H9 (cell line): Measurements from ENCODE around the gene ABCF1. TPM values are rescaled to one million over a fixed set of nuclear protein-coding genes. Genes with fewer than 3 reads are reported as not detected.

ENCODE experiments used
- DNase-seq: peaks from one replicate; pipeline ENCODE4 v3.0.0-alpha.2; 2017
- H2AFZ ChIP-seq: one replicate; pipeline ENCODE4 v1.6.1; 2013; ENCODE audit warnings: mild to moderate bottlenecking, low read length, control low read depth, moderate library complexity
- H2AK5ac ChIP-seq: 2 replicates; pipeline ENCODE4 v1.6.1; 2013; ENCODE audit warnings: low read length, control low read depth, mixed read lengths; ENCODE audit not compliant: insufficient read length
- H2BK120ac ChIP-seq: one replicate; pipeline ENCODE4 v1.6.1; 2013; ENCODE audit warnings: low read depth, mild to moderate bottlenecking, low read length, control low read depth, inconsistent platforms; ENCODE audit not compliant: poor library complexity, severe bottlenecking
- H2BK12ac ChIP-seq: 2 replicates; pipeline ENCODE4 v1.6.1; 2013; ENCODE audit warnings: low read length, control low read depth, mixed read lengths, low read depth; ENCODE audit not compliant: insufficient read length
- H2BK15ac ChIP-seq: 2 replicates; pipeline ENCODE4 v1.6.1; 2013; ENCODE audit warnings: low read depth, low read length, control low read depth
- H2BK20ac ChIP-seq: one replicate; pipeline ENCODE4 v1.6.1; 2013; ENCODE audit warnings: low read depth, mild to moderate bottlenecking, low read length, control low read depth, inconsistent platforms; ENCODE audit not compliant: poor library complexity, severe bottlenecking
- H2BK5ac ChIP-seq: 2 replicates; pipeline ENCODE4 v1.6.1; 2013; ENCODE audit warnings: low read length, control low read depth, mixed read lengths; ENCODE audit not compliant: insufficient read length
- H3K14ac ChIP-seq: 2 replicates; pipeline ENCODE4 v1.6.1; 2013; ENCODE audit warnings: low read length, control low read depth; ENCODE audit not compliant: insufficient read depth
- H3K18ac ChIP-seq: 2 replicates; pipeline ENCODE4 v1.6.1; 2013; ENCODE audit warnings: low read depth, mild to moderate bottlenecking, mixed read lengths, low read length, control low read depth; ENCODE audit not compliant: insufficient read length
- H3K23ac ChIP-seq: 2 replicates; pipeline ENCODE4 v1.6.1; 2013; ENCODE audit warnings: low read length, control low read depth, mixed read lengths, low read depth; ENCODE audit not compliant: insufficient read length
- H3K23me2 ChIP-seq: 2 replicates; pipeline ENCODE4 v1.6.1; 2013; ENCODE audit warnings: low read depth, mild to moderate bottlenecking, mixed read lengths, low read length, control low read depth; ENCODE audit not compliant: insufficient read length, poor library complexity, severe bottlenecking
- H3K27ac ChIP-seq: 2 replicates; pipeline ENCODE4 v1.5.1; 2013; ENCODE audit warnings: low read length, control low read depth, mixed read lengths, low read depth; ENCODE audit not compliant: insufficient read length
- H3K27me3 ChIP-seq: 2 replicates; pipeline ENCODE4 v1.6.1; 2013; ENCODE audit warnings: low read length, control low read depth, inconsistent platforms; ENCODE audit not compliant: insufficient read depth
- H3K4ac ChIP-seq: 2 replicates; pipeline ENCODE4 v1.6.1; 2013; ENCODE audit warnings: low read depth, mild to moderate bottlenecking, control low read depth, inconsistent platforms, low read length, moderate library complexity
- H3K4me1 ChIP-seq: 2 replicates; pipeline ENCODE4 v1.6.1; 2013; ENCODE audit warnings: low read length, control low read depth, inconsistent platforms; ENCODE audit not compliant: insufficient read depth
- H3K4me2 ChIP-seq: 2 replicates; pipeline ENCODE4 v1.6.1; 2013; ENCODE audit warnings: low read length, control low read depth, mixed read lengths; ENCODE audit not compliant: insufficient read length, insufficient read depth
- H3K56ac ChIP-seq: 2 replicates; pipeline ENCODE4 v1.6.1; 2013; ENCODE audit warnings: low read depth, mild to moderate bottlenecking, mixed read lengths, low read length, control low read depth; ENCODE audit not compliant: insufficient read length
- H3K79me1 ChIP-seq: 2 replicates; pipeline ENCODE4 v1.6.1; 2013; ENCODE audit warnings: low read depth, mild to moderate bottlenecking, moderate library complexity, low read length, control low read depth, inconsistent platforms; ENCODE audit not compliant: insufficient read depth, poor library complexity, severe bottlenecking
- H3K79me2 ChIP-seq: 2 replicates; pipeline ENCODE4 v1.6.1; 2013; ENCODE audit warnings: low read length, control low read depth, inconsistent platforms; ENCODE audit not compliant: insufficient read depth
- H3K9ac ChIP-seq: 2 replicates; pipeline ENCODE4 v1.6.1; 2013; ENCODE audit warnings: low read length, control low read depth, mixed read lengths; ENCODE audit not compliant: insufficient read length; ENCODE audit errors: extremely low read depth
- H3K9me3 ChIP-seq: one replicate; pipeline ENCODE4 v1.6.1; 2013; ENCODE audit warnings: low read depth, low read length, inconsistent platforms; ENCODE audit not compliant: control insufficient read depth
- H3T11ph ChIP-seq: one replicate; pipeline ENCODE4 v1.6.1; 2013; ENCODE audit warnings: mild to moderate bottlenecking, low read length, control low read depth, inconsistent platforms
- H4K20me1 ChIP-seq: one replicate; pipeline ENCODE4 v1.6.1; 2013; ENCODE audit not compliant: control insufficient read depth, insufficient read length, insufficient read depth
- H4K5ac ChIP-seq: 2 replicates; pipeline ENCODE4 v1.6.1; 2013; ENCODE audit warnings: low read depth, mild to moderate bottlenecking, mixed read lengths, low read length, control low read depth; ENCODE audit not compliant: insufficient read length
- H4K8ac ChIP-seq: replicated peaks from 2 replicates; pipeline ENCODE4 v1.6.1; 2013; ENCODE audit warnings: low read length, control low read depth, mixed read lengths, low read depth; ENCODE audit not compliant: insufficient read length
- H4K91ac ChIP-seq: 2 replicates; pipeline ENCODE4 v1.6.1; 2013; ENCODE audit warnings: low read depth, mild to moderate bottlenecking, moderate library complexity, mixed read lengths, low read length, control low read depth; ENCODE audit not compliant: insufficient read length
- H3K27ac Mint-ChIP-seq, 3 experiments: 2 replicates in 2 of 3; 3 replicates in 1 of 3; pipeline ENCODE4 v1.8.0; 2020 to 2021; ENCODE audit warnings: mixed read lengths in 3 of 3, mild to moderate bottlenecking in 1 of 3, moderate library complexity in 1 of 3
- H3K27me3 Mint-ChIP-seq: 2 replicates; pipeline ENCODE4 v1.8.0; 2021; ENCODE audit warnings: low read depth, mild to moderate bottlenecking, moderate library complexity, mixed read lengths
- H3K36me3 Mint-ChIP-seq, 3 experiments: 2 replicates in 2 of 3; 3 replicates in 1 of 3; pipeline ENCODE4 v1.8.0; 2020 to 2021; ENCODE audit warnings: low read depth in 3 of 3, mixed read lengths in 3 of 3; ENCODE audit not compliant: insufficient read depth in 1 of 3
- H3K4me1 Mint-ChIP-seq, 2 experiments: 2 replicates each; pipeline ENCODE4 v1.8.0; 2020; ENCODE audit warnings: mixed read lengths in 2 of 2
- H3K4me3 Mint-ChIP-seq, 2 experiments: 2 replicates in 1 of 2; 3 replicates in 1 of 2; pipeline ENCODE4 v1.8.0; 2020 to 2021; ENCODE audit warnings: mild to moderate bottlenecking in 2 of 2, mixed read lengths in 2 of 2, moderate library complexity in 1 of 2
- H3K9me3 Mint-ChIP-seq, 2 experiments: 2 replicates in 1 of 2; 3 replicates in 1 of 2; pipeline ENCODE4 v1.8.0; 2020; ENCODE audit warnings: mild to moderate bottlenecking in 2 of 2, mixed read lengths in 2 of 2, moderate library complexity in 1 of 2
- WGBS: extraction: QIAGEN DNeasy Blood & Tissue Kit; methylation state at CpG from one replicate; pipeline ENCODE4 v1.1.7; 2013; ENCODE audit warnings: missing lambda C conversion rate, low lambda C conversion rate, mixed read lengths; ENCODE audit not compliant: insufficient read length; ENCODE audit errors: extremely low coverage; 5-methylcytosine and 5-hydroxymethylcytosine counted together
- total RNA-seq: library from RNA; stranded (reverse); gene quantifications from 2 replicates; pipeline ENCODE4 v1.2.1, GENCODE V29; 2021
- TF ChIP-seq, protein P1 (sequence below): fragments of 200-600 bp; sonication (generic); conservative IDR thresholded peaks from 3 replicates; pipeline ENCODE4 v1.8.0; 2021; ENCODE audit warnings: antibody characterized with exemption, mild to moderate bottlenecking

The ABCF1 gene
- total RNA-seq, 1 experiment from 2014 or later: 118 TPM

DNA sequence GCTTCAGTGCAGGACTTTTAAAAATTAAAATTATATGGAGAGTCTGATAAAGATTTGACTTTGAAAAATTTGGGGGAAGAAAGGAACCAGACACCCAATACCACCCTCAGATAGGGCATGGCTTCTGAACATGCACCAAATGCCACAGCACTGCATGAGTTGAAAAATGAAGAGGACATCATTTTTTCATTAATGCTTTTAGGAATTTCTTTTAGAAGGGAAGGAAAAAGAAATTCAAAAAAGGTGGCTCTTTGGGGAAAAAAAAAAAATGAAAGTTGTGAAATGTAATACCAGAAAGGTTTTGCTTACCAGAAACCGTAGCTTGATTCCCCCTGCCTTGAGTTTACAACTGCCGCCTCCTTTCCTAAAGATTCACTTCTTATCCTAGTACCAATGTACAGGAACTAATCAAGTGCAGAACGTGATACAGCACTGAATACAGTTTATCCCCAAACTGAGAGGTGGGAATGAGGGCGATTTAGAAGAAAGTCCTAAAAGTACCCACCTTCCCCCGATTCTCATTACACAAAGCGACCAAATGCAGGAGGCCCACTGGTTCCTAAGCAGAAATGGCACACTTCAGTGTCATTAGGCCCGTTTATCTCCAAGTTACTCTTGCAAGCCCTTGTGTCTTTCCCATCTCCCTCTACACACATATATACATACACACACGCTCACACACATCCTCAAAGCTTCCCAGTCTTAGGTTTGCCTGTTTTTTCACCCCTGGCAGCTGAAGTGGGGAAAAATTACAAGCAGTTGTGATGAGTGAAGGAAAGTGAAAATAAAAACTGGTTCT lies 43.0 kb downstream of the ABCF1 start:
- Histone ChIP-seq H2BK20ac (no peak overlapping the region), H2AK5ac (peak overlapping the region; percentile 44), H4K91ac (no peak overlapping the region), H3K79me1 (peaks cover 4% of the 10 kb centered on the region), H3K23ac (no peak overlapping the region), H3K18ac (no peak overlapping the region), H3T11ph (no peak overlapping the region), H3K14ac (peak overlapping the region; percentile 17; the same call in 1 of the 2 replicates), H2BK5ac (no peak overlapping the region), H2BK12ac (peak overlapping the region; percentile 83), H2AFZ (no peak overlapping the region), H4K8ac (no peak overlapping the region), H3K56ac (no peak overlapping the region), H3K4me2 (peak overlapping the region; percentile 89), H3K27me3 (no peaks in the 10 kb centered on the region), H3K23me2 (peaks cover 21% of the 10 kb centered on the region), H3K4me1 (peaks cover 4% of the 10 kb centered on the region; the same call in 1 of the 2 replicates), H3K4ac (no peak overlapping the region; the same call in 1 of the 2 replicates), H3K9me3 (no peaks in the 10 kb centered on the region), H3K9ac (peak overlapping the region; percentile 99), H4K5ac (no peak overlapping the region), H3K27ac (peak overlapping the region; percentile 40), H3K79me2 (peaks cover 2% of the 10 kb centered on the region; the same call in 1 of the 2 replicates), H2BK120ac (no peak overlapping the region), H2BK15ac (no peak overlapping the region), H4K20me1 (no peaks in the 10 kb centered on the region)
- WGBS: no CpG with 5 or more reads among the region's 8 CpGs
- H3K36me3 Mint-ChIP-seq: peaks cover 31 to 66% (median 48%) of the 10 kb centered on the region in 3 experiments
- H3K27ac Mint-ChIP-seq: peak overlapping the region; percentile 99 to 100 (median 100)
- peaks cover 8 to 12% of the 10 kb centered on the region in 2 experiments; a peak in 3 of 5 replicates for H3K9me3 Mint-ChIP-seq
- peak overlapping the region; percentile 92 to 97 for H3K4me3 Mint-ChIP-seq
- TF ChIP-seq, protein P1, sequence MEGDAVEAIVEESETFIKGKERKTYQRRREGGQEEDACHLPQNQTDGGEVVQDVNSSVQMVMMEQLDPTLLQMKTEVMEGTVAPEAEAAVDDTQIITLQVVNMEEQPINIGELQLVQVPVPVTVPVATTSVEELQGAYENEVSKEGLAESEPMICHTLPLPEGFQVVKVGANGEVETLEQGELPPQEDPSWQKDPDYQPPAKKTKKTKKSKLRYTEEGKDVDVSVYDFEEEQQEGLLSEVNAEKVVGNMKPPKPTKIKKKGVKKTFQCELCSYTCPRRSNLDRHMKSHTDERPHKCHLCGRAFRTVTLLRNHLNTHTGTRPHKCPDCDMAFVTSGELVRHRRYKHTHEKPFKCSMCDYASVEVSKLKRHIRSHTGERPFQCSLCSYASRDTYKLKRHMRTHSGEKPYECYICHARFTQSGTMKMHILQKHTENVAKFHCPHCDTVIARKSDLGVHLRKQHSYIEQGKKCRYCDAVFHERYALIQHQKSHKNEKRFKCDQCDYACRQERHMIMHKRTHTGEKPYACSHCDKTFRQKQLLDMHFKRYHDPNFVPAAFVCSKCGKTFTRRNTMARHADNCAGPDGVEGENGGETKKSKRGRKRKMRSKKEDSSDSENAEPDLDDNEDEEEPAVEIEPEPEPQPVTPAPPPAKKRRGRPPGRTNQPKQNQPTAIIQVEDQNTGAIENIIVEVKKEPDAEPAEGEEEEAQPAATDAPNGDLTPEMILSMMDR: no peak
- peaks cover 38 to 44% of the 10 kb centered on the region in 2 experiments for H3K4me1 Mint-ChIP-seq
- no peak for DNase-seq
- no peaks in the 10 kb centered on the region; the same call in 1 of the 2 replicates for H3K27me3 Mint-ChIP-seq
